GM12878 (cell line): ENCODE results near the gene BTG1. TPM values are rescaled to one million over a fixed set of nuclear protein-coding genes. Genes with fewer than 3 reads are reported as not detected.

ENCODE experiments used
- ATAC-seq: fragments of 200-7000 bp; cut with Tn5 transposase; 3 replicates; pipeline ENCODE4 v1.9.1; 2020; ENCODE audit warnings: mild to moderate bottlenecking, moderate library complexity
- BruUV-seq: library from RNA; stranded (reverse); fragments of 400-500 nt; replicated peaks from 2 replicates; lab custom pipeline; 2021; lab: Mats Ljungman, UMichigan
- CTCF ChIA-PET: fragments of 300-600 bp; sonication (Branson Sonifier 250); formaldehyde crosslinking; extraction: SDS; loops from one replicate; lab custom pipeline; 2021; ENCODE audit warnings: inconsistent platforms; lab: Yijun Ruan, JAX
- POLR2A ChIA-PET: fragments of 350-600 bp; formaldehyde crosslinking; extraction: SDS; loops from one replicate; lab custom pipeline; 2021; ENCODE audit warnings: inconsistent platforms; lab: Charles Lee
- RAD21 ChIA-PET: fragments of 300-600 bp; sonication (Branson Sonifier 250); formaldehyde crosslinking; loops from one replicate; lab custom pipeline; 2023; ENCODE audit warnings: antibody characterized with exemption; ENCODE audit not compliant: unreplicated experiment; lab: Charles Lee
- SMC1A ChIA-PET: fragments of 300-600 bp; sonication (Branson Sonifier 250); formaldehyde crosslinking; loops from one replicate; lab custom pipeline; 2023; ENCODE audit not compliant: unreplicated experiment, uncharacterized antibody; lab: Charles Lee
- DNase-seq: peaks from one replicate; pipeline ENCODE4 v3.0.0-alpha.2; 2011; ENCODE audit warnings: low read depth, low spot score
- FAIRE-seq: peaks from 3 replicates; lab custom pipeline; 2011; peaks lifted over from hg19 to GRCh38; lab: Jason Lieb, UNC
- H2AFZ ChIP-seq: 2 replicates; pipeline ENCODE4 v1.6.0; 2011; ENCODE audit warnings: low read depth, low read length, control low read depth; ENCODE audit not compliant: control insufficient read depth
- H3K27ac ChIP-seq: 2 replicates; pipeline ENCODE4 v1.5.1; 2011; ENCODE audit warnings: control low read depth; ENCODE audit not compliant: control insufficient read depth, insufficient read depth
- H3K27me3 ChIP-seq, 2 experiments: replicated peaks in 1 of 2; 2 replicates each; pipeline versions ENCODE4 v1.6.0 to v1.6.1; 2011; ENCODE audit warnings: low read length in 1 of 2; ENCODE audit not compliant: control insufficient read depth in 2 of 2, insufficient read depth in 2 of 2
- H3K36me3 ChIP-seq, 2 experiments: 2 replicates each; pipeline ENCODE4 v1.5.1; 2011; ENCODE audit warnings: low read length in 1 of 2; ENCODE audit not compliant: control insufficient read depth in 2 of 2, insufficient read depth in 2 of 2
- H3K4me1 ChIP-seq: 2 replicates; pipeline ENCODE4 v1.6.1; 2011; ENCODE audit warnings: mild to moderate bottlenecking, low read length, moderate library complexity, mixed read lengths; ENCODE audit not compliant: control insufficient read depth, insufficient read depth
- H3K4me2 ChIP-seq: 2 replicates; pipeline ENCODE4 v1.6.0; 2011; ENCODE audit warnings: control low read depth; ENCODE audit not compliant: control insufficient read depth, insufficient read depth
- H3K4me3 ChIP-seq: fragments of 200-600 bp; sonication (generic); 2 replicates; pipeline ENCODE4 v1.5.1; 2016
- H3K79me2 ChIP-seq: 2 replicates; pipeline ENCODE4 v1.6.0; 2011; ENCODE audit warnings: low read length; ENCODE audit not compliant: control insufficient read depth, insufficient read depth
- H3K9ac ChIP-seq: 2 replicates; pipeline ENCODE4 v1.8.0; 2011; ENCODE audit warnings: low read length, control low read depth, mixed read lengths; ENCODE audit not compliant: control insufficient read depth, insufficient read depth
- H3K9me3 ChIP-seq: replicated peaks from 3 replicates; pipeline ENCODE4 v1.5.1; 2011; ENCODE audit warnings: mild to moderate bottlenecking, low read length; ENCODE audit not compliant: control insufficient read depth, insufficient read depth
- H4K20me1 ChIP-seq: 2 replicates; pipeline ENCODE4 v1.6.0; 2011; ENCODE audit not compliant: control insufficient read depth, insufficient read depth
- CBX3 ChIP-seq: fragments of 200-600 bp; sonication (generic); IDR thresholded peaks from 2 replicates; pipeline ENCODE4 v1.6.1; 2016; ENCODE audit warnings: low read depth, borderline replicate concordance
- DPF2 ChIP-seq: fragments of 450-650 bp; IDR thresholded peaks from 2 replicates; pipeline ENCODE4 v1.6.1; 2017; ENCODE audit warnings: mild to moderate bottlenecking
- FOXM1 ChIP-seq: IDR thresholded peaks from 2 replicates; pipeline ENCODE4 v1.6.1; 2012; ENCODE audit warnings: low read depth, mild to moderate bottlenecking, inconsistent platforms, low read length, moderate library complexity
- GATAD2B ChIP-seq: fragments of 450-650 bp; conservative IDR thresholded peaks from 2 replicates; pipeline ENCODE4 v1.6.1; 2017; ENCODE audit warnings: low read depth, mild to moderate bottlenecking, moderate library complexity
- RUNX3 ChIP-seq: IDR thresholded peaks from 2 replicates; pipeline ENCODE4 v1.6.1; 2012; ENCODE audit warnings: low read length, inconsistent platforms
- TCF3 ChIP-seq: IDR thresholded peaks from 2 replicates; pipeline ENCODE4 v1.6.1; 2012; ENCODE audit warnings: low read depth, mild to moderate bottlenecking, low read length, borderline replicate concordance; ENCODE audit not compliant: insufficient read depth
- ZZZ3 ChIP-seq: IDR thresholded peaks from 2 replicates; pipeline ENCODE4 v1.6.1; 2011; ENCODE audit warnings: low read depth; ENCODE audit not compliant: control insufficient read depth, insufficient read length
- WGBS: methylation state at CpG from one replicate; pipeline ENCODE4 v1.1.6; 2016; ENCODE audit warnings: low lambda C conversion rate; ENCODE audit not compliant: insufficient replicate concordance, insufficient coverage; ENCODE audit errors: missing lambda C conversion rate; 5-methylcytosine and 5-hydroxymethylcytosine counted together
- in situ Hi-C: fragments of 300-500 bp; cut with MboI; formaldehyde crosslinking; loops from 9 replicates; pipeline ENCODE4 v1.14.3; 2018; ENCODE audit warnings: mixed read lengths
- intact Hi-C: fragments of 100-400 bp; cut with micrococcal nuclease; formaldehyde crosslinking; loops from one replicate; pipeline ENCODE4 v1.14.2; 2022; ENCODE audit not compliant: unreplicated experiment
- polyA plus RNA-seq, 11 experiments: library from polyadenylated mRNA; depleted of rRNA in 4 of 11; unstranded in 6 of 11; stranded (reverse) in 5 of 11; fragments of >200 nt; fragmentation: Nextera tagmentation in 4 of 11; fragmentation: Illumina TruSeq in 1 of 11; extraction: Ambion mirVana in 4 of 11; extraction: Trizol in 1 of 11; gene quantifications; 1 replicate in 1 of 11; 2 replicates in 10 of 11; pipeline versions ENCODE4 v1.2.1 to v1.2.3, GENCODE V29; 2011 to 2016; ENCODE audit warnings: inconsistent platforms in 2 of 11, missing spikeins in 2 of 11, low read depth in 1 of 11
- total RNA-seq, 4 experiments: library from RNA; depleted of rRNA in 3 of 4; stranded (reverse); fragments of >200 nt in 3 of 4; fragmentation: Illumina TruSeq in 1 of 4; extraction: Trizol in 1 of 4; gene quantifications; 2 replicates each; pipeline versions ENCODE4 v1.2.1 to v1.2.3, GENCODE V29; 2013 to 2021
- TF ChIP-seq, protein P1 (sequence below): IDR thresholded peaks from 2 replicates; pipeline ENCODE4 v1.6.1; 2011; ENCODE audit warnings: low read depth, low read length, improper control_type of control experiment, borderline replicate concordance
- TF ChIP-seq, protein P2 (sequence below): IDR thresholded peaks from 2 replicates; pipeline ENCODE4 v1.6.1; 2011; ENCODE audit warnings: borderline replicate concordance, low read depth, mild to moderate bottlenecking, moderate library complexity, low read length; ENCODE audit not compliant: insufficient read depth, poor library complexity, severe bottlenecking

Gene BTG1
- total and polyA plus RNA-seq, 10 of the 15 experiments (the other 5 are each of a cell fraction or from before 2014, with no cell fraction given) = 23.7 to 194 (median 56.4) TPM

DNA sequence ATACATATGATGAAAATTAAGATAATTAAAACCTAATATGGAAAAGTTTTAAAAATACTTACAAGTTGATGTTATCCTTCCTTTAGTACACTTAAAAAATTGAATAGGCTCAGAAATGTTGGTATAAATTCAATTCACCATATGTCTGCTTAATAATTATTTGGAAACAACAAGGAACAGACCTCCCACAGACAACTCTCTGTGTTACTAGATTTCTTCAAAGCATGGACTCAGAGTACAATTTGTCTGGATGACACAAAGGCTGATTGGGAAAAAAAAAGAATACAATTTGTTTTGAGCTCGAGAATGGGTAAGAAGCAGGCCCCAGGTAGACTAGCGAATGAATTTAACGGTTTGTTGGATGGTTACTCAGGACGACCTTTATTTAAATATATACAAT is 48.9 kb upstream of the BTG1 start:
- Histone ChIP-seq H4K20me1 (no peaks in the 10 kb centered on the region), H3K27me3 (no peaks in the 10 kb centered on the region), H2AFZ (no peak overlapping the region), H3K27ac (no peak overlapping the region), H3K9ac (no peak overlapping the region), H3K4me2 (no peak overlapping the region), H3K36me3 (no peaks in the 10 kb centered on the region), H3K79me2 (no peaks in the 10 kb centered on the region), H3K9me3 (peaks cover 3% of the 10 kb centered on the region; the same call in 2 of the 3 replicates), H3K4me3 (no peak overlapping the region), H3K4me1 (no peaks in the 10 kb centered on the region; the same call in 1 of the 2 replicates)
- DNase-seq = no peak
- ChIA-PET SMC1A (no interaction called here), CTCF (interaction anchor here (0.5 kb wide), 1 partner anchor 45 kb away, joined by 4 read pairs; no protein-coding TSS in a partner anchor), POLR2A (no interaction called here), RAD21 (interaction anchor here (0.8 kb wide), 1 partner anchor 16 kb away, joined by 3 read pairs; no protein-coding TSS in a partner anchor)
- intact Hi-C loops (no loop called here), in situ Hi-C loops (no loop called here)
- no TSS peak for BruUV-seq
- WGBS = 97% methylated on average over 4 of the region's 4 CpGs
- ATAC-seq = no peak
- FAIRE-seq = no peak
- TF ChIP-seq TCF3 = no peak
- TF ChIP-seq ZZZ3 = no peak
- no peak for TF ChIP-seq DPF2
- TF ChIP-seq, protein P1, sequence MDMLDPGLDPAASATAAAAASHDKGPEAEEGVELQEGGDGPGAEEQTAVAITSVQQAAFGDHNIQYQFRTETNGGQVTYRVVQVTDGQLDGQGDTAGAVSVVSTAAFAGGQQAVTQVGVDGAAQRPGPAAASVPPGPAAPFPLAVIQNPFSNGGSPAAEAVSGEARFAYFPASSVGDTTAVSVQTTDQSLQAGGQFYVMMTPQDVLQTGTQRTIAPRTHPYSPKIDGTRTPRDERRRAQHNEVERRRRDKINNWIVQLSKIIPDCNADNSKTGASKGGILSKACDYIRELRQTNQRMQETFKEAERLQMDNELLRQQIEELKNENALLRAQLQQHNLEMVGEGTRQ = no peak

DNA sequence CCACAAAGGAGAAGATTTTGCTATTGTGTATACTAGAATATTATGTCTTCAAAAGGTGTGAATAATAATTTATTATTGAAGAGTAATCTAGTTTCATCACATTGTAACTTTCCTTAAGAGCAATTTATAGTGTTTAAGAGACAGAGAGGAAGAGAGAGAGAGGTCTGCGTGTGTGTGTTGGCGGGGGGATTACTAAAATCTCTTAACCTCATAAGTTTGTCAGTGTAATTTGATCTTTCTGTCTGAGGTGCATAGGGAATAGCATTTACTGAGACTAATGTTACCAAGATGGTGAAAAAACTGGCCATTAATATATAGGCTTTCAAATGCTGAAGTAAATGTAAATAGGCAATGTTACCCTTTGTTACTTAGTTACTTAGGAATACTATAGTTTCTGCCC is 48.2 kb upstream of the BTG1 start:
- RAD21 ChIA-PET = no interaction called here
- Histone ChIP-seq H3K27ac (no peak overlapping the region), H4K20me1 (no peaks in the 10 kb centered on the region), H3K4me2 (no peak overlapping the region), H3K4me3 (no peak overlapping the region), H3K9ac (no peak overlapping the region), H3K9me3 (peaks cover 3% of the 10 kb centered on the region; the same call in 2 of the 3 replicates), H3K4me1 (no peaks in the 10 kb centered on the region; the same call in 1 of the 2 replicates), H3K27me3 (no peaks in the 10 kb centered on the region), H3K36me3 (no peaks in the 10 kb centered on the region), H3K79me2 (no peaks in the 10 kb centered on the region), H2AFZ (peak overlapping the region; percentile 17; the same call in 1 of the 2 replicates)
- intact Hi-C loops (no loop called here), in situ Hi-C loops (no loop called here)
- CTCF ChIA-PET = interaction anchor here (0.5 kb wide), 1 partner anchor 47 kb away, joined by 3 read pairs; no protein-coding TSS in a partner anchor
- POLR2A ChIA-PET = interaction anchor here (0.6 kb wide), 1 partner anchor 350 kb away, joined by 3 read pairs; no protein-coding TSS in a partner anchor
- no peak; the same call in 2 of the 3 replicates for ATAC-seq
- TF ChIP-seq RUNX3 (peak; percentile 18; the same call in 1 of the 2 replicates), CBX3 (no peak), GATAD2B (no peak), FOXM1 (no peak)
- TF ChIP-seq, protein P2, sequence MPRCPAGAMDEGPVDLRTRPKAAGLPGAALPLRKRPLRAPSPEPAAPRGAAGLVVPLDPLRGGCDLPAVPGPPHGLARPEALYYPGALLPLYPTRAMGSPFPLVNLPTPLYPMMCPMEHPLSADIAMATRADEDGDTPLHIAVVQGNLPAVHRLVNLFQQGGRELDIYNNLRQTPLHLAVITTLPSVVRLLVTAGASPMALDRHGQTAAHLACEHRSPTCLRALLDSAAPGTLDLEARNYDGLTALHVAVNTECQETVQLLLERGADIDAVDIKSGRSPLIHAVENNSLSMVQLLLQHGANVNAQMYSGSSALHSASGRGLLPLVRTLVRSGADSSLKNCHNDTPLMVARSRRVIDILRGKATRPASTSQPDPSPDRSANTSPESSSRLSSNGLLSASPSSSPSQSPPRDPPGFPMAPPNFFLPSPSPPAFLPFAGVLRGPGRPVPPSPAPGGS = no peak
- DNase-seq = no peak
- BruUV-seq = no TSS peak
- SMC1A ChIA-PET = no interaction called here
- WGBS = 64% methylated on average over 2 of the region's 2 CpGs
- no peak for FAIRE-seq
